NK-92 (cell line): ENCODE results near the gene IQCC.
"Not testable (repeated sequence)": the region's sequence is repeated elsewhere in the genome, so short reads cannot be mapped to it uniquely, and the experiment has no call there.

Experiments used
- DNase-seq: peaks from one replicate; lab custom pipeline; 2025; ENCODE audit not compliant: unreplicated experiment; lab: John Stamatoyannopoulos, UW

The IQCC gene

DNA sequence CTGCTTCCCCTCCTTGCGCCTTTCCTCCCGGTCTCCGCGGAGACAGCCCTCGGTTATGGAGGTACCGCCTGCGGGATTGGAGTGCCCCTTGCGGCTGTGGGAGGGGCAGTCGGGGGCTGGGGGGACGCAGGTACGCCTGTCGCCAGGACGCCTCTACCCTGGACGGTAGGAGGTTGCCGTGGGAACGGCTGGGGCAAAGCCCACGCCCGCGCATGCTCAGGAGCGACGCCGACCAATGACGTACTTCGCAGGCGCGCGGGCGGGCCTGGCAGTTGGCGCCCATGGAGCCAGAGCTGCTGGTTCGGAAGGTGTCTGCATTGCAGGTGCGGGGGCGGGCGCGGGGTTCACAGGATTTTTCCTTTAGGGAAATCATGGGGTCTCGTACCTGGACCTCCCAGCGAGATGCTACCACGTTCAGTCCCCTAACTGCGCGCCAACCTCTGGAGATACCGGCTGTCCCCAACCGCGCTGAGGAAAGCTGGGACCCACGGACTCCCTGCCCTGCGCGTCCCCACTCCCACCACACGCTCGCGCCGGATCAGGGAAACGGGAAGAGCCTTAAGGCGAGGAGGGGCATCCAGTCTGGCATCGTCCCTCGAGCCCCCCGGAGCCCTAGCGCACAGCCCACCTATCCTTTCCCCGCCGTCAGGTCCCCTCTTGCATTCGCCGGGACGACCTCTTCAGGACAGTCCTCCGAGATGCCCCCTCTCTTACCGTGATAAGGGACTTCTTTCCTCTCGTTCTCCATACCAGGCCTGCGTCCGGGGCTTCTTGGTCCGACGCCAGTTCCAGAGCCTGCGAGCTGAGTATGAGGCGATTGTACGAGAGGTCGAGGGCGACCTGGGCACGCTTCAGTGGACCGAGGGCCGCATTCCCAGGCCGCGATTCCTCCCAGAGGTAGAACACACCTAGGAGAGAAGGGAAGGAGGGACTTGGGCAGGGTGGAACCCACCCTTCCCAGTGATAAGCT, at the start of gene IQCC:
Gene IQCC, plus strand, starts transcription at position 271 of the 970 bp plus-strand sequence. Its CDS starts 11 bp downstream, at position 282.
- peak; percentile 22 for DNase-seq

DNA sequence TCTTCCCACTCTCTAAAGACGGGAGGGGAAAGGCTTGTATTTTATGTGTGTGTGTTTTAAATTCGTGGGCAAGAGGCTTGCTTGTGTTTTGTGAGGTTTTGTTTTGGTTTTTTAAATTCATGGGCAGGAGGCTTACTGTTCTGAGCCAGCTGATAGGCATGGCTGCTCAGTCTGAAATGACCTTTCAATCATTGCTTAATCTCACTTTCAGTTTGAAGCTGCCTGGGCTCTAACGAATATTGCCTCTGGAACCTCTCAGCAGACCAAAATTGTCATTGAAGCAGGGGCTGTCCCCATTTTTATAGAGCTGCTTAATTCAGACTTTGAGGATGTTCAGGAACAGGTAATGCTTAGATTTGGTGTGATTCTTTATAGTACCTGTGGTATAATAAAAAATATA, 46.3 kb upstream of the IQCC start:
- DNase-seq = no peak

DNA sequence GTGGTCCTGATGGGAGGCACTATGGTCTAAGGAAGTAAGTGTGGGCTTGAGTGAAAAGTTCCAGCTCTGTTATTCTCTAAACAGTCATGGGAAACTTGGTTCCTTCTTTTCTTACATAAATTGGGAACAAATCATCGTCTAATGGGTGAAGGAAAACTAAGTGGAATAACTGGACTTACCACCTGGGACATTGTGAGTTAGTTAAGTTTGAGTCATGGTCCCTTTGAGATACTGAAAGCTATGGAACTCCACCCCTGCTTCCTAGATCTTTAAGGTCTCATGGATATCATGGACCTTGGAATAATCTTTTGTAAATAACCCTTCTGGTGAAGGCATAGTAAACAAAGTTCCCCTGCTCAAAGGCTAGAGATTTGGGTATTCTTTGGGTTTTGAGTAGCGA, 42.1 kb upstream of the IQCC start:
- DNase-seq = no peak

DNA sequence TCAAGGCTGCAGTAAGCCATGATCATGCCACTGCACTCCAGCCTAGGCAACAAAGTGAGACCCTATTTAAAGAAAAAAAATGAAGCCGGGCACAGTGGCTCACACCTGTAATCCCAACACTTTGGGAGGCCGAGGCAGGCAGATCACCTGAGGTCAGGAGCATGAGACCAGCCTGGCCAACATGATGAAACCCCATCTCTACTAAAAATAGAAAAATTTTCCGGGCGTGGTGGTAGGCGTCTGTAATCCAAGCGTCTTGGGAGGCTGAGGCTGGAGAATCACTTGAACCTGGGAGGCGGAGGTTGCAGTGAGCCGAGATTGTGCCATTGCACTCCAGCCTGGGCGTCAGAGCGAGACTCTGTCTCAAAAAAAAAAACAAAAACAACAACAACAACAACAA, 39.8 kb upstream of the IQCC start:
- DNase-seq = not testable (repeated sequence)

DNA sequence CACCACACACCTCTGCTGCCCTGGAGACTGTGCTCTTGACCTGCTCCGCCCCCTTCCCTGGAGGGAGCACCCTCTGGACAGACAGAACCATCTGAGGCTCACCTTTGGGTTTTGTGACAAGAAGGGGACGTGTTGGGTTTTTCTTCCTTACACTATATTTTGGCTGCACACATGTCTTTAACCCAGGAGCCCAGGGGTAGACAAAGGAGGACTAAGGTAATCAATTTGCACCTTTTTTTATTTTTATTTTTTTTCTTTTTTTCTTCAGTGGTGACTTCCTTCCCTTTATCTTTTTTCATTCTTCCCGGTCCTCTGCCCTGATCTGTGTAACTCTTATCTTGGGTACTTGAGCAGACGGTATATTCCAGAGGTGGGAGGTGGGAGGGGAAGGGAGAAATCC, 34.5 kb upstream of the IQCC start:
- DNase-seq = no peak

DNA sequence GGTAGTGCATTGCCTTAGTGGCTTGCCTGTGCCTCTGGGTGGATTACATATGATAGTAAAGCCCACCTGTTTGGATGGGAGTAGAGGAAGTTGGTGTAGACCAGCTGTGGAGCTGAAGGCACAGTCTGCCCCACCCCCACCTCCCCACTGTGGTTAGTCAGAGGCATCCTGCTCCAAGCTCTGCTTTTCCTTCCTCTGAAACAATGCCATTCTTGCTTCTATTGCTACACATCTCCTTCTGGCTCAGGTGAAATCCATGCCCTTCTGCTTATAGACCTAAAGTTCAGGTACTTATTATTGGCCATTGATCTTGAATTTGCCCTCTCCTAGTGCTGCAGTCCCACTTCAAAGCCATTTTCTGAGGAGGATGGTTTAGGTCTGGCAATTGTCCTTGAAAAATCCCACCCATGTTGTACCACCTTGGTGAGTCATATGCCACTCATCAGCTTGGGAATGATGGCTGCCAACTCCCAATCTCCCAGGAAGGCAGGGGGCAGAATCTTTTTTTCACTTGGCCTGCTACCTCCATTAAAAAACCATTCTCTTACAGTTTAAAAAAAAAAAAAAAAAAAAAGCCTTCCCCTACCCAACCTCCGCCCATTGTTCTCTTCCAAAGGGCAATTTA, 32.7 kb upstream of the IQCC start:
- DNase-seq = no peak

DNA sequence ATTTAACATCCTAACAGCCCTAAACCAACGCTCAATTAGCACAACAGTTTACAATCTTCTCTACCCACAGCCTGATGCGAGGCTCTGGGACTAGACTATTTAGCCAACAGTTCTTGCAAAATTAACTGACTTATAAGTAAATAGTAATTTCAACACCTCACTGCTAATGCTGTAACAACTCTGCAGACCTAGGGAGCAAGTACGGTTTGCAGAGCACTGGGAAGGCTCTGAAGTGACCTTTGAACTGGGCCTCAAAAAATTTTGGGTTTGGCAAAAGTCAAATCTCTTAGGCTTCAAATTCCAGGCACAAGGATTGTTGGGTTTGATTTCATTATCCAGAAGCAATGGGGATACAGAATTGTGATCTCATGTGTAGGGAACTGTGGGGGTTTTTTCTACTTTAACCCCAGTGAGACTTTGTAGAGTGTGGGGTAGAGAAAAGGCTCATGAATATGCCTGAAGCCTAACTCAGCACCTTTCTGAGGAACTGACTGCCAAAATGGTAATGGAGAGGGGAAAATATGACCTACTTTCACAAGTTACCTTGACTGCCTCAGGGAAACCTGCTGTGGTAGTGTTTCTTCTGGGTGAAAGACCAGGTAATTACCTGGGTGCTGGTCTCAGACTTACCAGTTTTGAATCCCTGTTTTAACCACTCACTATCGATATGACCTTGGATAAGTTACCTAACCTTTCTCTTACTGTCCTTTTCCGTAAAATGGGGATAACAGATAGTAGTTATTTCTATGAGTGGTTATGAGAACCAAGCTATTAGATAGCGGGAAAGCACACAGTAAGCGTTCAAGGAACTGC, 26.9 kb upstream of the IQCC start:
- no peak for DNase-seq

DNA sequence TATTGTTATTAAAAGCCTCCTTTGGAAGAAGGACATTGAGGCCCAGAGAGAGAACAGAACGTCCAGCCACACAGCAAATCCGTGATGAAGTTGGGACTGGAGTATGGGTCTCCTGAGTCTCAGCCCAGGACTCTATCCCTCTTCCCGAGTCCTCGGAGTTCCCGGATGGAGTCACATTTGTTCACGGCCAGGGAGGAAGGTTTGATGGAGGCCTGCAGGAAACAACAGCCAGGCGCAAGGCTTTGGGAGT, 26.4 kb upstream of the IQCC start:
- DNase-seq = no peak

DNA sequence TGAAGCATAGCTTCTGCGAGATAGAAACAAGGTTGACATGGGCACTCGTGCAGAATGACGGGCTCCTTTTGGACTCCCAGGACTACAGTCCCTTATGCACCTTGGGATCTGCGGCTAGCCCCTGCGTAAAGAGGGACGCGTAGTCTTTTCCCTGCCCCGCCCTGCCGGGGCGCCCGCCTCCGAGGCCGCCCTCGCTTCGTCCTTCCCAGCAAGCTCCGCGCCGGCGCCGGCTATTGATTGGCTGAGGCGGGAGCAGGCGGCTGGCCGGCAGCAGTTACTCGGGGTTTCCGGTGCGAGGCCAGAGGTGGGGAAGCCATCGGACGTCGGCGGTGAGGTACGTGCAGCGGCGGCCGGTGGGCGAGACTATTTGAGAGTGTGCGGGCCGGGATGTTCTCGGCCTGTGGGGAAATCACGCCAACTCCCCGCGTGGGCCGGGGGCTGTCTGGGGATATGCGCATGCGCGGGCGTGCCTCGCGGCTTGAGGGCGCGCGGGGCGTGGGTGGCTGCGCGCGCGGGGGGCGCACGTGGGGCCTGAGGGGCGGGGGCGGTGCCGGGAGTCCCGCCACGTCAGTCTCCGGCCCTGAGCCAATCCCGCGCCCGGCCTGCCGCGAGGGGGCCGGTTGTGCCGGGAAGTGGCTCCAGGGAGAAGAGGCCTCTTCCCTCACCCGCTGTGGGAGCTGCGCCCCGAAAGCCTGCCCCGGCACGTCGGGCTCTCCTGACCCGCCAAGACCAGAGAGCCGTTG, 25.9 kb upstream of the IQCC start, which contains the start of gene TXLNA:
Gene TXLNA, plus strand, starts transcription at position 233 of the 743 bp plus-strand sequence. CDS start 671 bp downstream, outside the sequence.
- peak; percentile 33 for DNase-seq

DNA sequence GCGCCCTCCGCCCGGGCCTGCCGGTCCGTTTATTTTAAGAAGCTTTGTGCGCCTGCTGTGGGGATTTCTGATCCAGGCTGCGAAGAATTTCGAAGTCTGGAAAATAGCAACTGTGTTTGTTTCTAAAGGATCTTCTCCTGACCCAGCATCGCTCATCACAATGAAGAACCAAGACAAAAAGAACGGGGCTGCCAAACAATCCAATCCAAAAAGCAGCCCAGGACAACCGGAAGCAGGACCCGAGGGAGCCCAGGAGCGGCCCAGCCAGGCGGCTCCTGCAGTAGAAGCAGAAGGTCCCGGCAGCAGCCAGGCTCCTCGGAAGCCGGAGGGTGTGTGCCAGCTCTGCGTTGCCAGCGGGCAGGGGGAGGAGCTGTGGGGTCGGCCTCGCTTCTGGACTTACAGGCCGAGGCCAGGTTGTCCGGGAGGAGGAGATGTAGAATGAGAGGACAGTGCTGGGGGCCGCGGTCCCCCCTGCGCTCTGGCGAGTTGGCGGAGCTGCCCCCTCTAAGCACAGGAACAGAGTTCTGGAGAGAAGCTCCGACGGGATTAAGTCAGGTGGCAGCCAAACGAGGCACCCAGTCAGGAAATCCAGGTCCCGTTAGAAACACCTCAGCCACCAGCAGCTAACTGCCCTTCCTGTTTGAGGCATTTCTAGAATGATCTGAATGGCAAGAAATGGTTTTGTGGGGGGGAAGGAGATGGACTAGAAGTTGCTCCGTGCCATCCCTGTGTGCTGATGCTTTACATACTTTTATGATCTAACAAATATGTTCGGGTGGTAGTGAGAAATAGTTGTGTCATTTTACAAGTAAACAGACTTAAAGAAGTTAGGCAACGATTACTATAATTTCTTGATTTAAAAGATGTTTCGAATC, 25.0 kb upstream of the IQCC start:
- no peak for DNase-seq

DNA sequence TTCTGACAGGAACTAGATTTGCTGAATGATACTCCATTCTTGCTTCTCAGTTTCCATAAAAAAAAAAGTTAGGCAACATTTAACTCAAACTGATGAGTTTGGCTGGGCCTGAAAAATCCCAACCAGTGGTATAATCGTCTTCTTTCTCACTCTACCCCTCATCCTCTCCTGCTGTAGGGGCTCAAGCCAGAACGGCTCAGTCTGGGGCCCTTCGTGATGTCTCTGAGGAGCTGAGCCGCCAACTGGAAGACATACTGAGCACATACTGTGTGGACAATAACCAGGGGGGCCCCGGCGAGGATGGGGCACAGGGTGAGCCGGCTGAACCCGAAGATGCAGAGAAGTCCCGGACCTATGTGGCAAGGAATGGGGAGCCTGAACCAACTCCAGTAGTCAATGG, 24.4 kb upstream of the IQCC start:
- no peak for DNase-seq

DNA sequence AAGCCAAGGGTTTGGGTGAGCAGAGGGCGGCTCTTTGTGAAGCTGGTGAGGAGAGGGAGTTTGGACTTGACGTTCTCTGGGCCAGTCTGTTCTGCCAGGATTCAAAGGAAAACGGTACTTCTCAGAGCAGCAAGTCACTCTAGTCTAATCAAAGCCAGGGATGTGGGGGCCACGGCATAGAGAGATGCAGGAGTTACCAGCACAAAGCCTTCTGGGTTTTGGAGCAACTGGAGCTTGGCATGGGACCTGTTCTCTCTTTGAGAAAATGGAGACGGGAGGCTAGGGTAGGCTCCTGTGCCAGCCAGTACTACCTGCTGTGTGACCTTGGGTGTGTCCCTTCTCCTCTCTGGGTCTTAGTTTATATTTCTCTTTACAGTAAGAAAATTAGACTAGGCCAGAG, 23.9 kb upstream of the IQCC start:
- DNase-seq = no peak

DNA sequence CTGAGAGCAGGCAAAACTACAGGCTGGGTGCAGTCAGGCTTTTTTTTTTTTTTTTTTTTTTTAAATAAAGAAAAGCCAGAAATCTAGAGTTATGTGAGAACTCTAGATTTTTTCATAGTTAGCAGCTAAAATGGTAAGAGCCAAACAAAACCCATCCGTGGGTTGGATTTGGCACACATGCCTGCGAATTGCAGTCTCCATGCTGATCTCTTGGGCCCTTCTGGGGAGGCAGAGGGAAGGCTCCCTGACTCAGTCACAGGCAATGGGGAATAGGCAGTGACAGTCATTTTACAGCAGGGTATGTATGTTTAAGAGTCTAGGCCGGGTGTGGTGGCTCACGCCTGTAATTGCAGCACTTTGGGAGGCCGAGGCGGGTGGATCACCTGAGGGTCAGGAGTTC, 23.4 kb upstream of the IQCC start:
- no peak for DNase-seq

DNA sequence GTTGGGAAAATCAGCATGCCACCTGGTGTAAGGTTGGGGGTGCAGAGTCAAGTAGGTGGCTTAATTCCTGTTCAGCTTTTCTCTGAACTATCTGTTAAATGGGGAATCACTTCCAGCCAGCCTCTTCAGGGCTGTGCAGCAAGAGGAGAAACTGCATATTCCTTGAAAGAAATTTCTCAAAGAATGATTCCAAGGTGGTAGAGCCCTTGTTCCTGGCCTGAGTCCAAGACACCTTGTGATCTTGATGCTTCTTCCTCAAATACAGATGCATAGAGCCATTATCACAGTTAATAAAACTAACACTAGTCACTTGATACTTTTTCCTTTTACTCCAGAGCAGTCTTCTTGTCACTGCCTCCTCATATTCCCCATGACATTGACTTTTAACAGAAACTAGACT, 20.8 kb upstream of the IQCC start:
- no peak for DNase-seq

DNA sequence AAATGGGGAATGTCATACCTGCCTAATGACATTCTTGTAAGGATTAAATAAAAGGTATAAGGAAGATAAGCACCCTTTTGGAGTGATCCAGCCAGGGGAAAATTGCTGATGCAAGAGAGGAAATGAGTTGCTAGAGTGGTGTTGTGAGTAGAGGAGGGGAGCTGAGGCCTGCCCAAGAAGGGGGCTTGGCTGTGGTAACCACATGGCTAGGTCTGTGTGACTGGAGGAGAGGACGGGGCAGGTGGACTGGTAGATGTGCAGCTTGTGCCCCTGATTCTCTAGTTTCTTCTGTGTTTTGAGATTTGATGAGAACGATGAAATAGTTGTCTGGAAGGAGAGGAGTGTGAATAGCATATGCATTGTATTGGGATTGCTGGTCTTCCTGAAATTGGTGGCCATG, 19.4 kb upstream of the IQCC start:
- no peak for DNase-seq

DNA sequence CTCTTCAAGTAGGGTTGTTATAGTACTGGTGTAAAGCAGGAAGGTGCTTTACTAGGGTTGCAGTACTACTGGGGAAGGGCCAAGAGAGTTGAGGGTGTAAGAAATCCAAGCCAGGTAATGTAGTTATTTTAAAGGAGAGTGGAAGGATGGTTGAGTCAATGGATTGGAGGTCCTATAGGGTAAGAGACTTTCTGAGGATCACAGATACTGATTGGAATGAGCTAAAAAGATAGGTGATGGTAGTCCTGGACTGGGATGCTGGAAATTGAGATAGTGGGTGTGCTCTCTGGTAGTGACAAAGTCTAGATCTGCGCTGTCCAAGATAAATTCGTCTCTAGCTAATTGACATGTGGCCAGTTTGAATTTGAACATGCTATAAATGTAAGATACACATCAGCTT, 19.0 kb upstream of the IQCC start:
- no peak for DNase-seq

DNA sequence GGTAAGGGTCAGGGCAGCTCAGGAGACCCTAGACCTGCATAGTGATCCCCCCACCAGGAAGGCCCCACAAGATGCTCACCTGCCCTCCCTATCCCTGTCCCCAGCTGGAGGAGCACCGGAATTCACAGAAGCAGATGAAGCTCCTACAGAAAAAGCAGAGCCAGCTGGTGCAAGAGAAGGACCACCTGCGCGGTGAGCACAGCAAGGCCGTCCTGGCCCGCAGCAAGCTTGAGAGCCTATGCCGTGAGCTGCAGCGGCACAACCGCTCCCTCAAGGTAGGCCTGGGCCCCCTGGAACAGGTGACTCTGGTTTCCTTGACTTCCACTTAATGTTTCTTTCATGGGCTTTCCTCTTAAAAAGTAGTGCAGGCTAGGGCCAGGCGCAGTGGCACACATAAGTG, 17.6 kb upstream of the IQCC start:
- no peak for DNase-seq

DNA sequence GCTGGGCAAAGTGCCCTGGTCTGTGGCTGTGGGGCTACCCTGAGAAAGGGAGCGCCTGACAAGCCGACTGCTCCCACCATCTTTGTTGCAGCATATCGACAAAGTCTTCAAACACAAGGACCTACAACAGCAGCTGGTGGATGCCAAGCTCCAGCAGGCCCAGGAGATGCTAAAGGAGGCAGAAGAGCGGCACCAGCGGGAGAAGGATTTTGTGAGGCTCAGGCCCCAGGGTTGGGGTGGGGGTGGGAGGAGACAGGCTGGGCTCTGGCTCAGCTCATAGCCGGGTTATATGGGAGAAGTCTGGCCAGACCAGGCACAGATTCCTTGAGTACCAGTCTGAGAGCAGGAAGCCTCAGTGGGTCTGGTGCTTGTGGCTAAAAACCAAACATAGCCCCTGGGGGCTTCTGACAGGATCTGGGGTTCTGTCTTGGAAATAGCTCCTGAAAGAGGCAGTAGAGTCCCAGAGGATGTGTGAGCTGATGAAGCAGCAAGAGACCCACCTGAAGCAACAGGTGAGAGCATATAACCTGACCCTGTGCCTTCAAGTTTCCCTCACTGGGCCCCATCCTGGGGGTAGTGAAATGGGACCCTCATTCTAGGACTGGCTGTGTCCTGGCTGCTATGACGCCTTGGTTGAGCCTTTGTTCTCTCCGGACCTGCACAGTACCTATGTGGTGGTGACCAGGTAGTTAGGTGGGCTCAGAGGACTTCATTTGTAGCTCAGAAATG, 13.1 kb upstream of the IQCC start:
- no peak for DNase-seq

DNA sequence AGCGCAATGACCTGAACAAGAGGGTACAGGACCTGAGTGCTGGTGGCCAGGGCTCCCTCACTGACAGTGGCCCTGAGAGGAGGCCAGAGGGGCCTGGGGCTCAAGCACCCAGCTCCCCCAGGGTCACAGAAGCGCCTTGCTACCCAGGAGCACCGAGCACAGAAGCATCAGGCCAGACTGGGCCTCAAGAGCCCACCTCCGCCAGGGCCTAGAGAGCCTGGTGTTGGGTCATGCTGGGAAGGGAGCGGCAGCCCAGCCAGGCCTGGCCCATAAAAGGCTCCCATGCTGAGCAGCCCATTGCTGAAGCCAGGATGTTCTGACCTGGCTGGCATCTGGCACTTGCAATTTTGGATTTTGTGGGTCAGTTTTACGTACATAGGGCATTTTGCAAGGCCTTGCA, 10.5 kb upstream of the IQCC start:
- no peak for DNase-seq
